Calu3 (cell line): ENCODE data around the gene NOX1. TPM values are rescaled to one million over a fixed set of nuclear protein-coding genes. Genes with fewer than 3 reads are reported as not detected.
"Not testable (repeated sequence)": the region's sequence is repeated elsewhere in the genome, so short reads cannot be mapped to it uniquely, and the experiment has no call there.

Experiments
- BruUV-seq: library from RNA; stranded (reverse); fragments of 400-500 nt; replicated peaks from 2 replicates; lab custom pipeline; 2021; lab: Mats Ljungman, UMichigan
- CTCF ChIA-PET: fragments of 300-600 bp; sonication (Branson Sonifier 250); formaldehyde crosslinking; loops from one replicate; lab custom pipeline; 2022; ENCODE audit warnings: antibody characterized with exemption; lab: Charles Lee
- DNase-seq: peaks from one replicate; pipeline ENCODE4 v3.0.0; 2022
- H3K27ac Mint-ChIP-seq: one replicate; pipeline ENCODE4 v1.8.0; 2022; ENCODE audit warnings: mixed read lengths; ENCODE audit not compliant: unreplicated experiment
- H3K27me3 Mint-ChIP-seq: one replicate; pipeline ENCODE4 v1.8.0; 2022; ENCODE audit warnings: mixed read lengths; ENCODE audit not compliant: unreplicated experiment
- H3K36me3 Mint-ChIP-seq: one replicate; pipeline ENCODE4 v1.8.0; 2022; ENCODE audit warnings: mild to moderate bottlenecking, moderate library complexity, mixed read lengths; ENCODE audit not compliant: insufficient read depth, unreplicated experiment
- H3K4me1 Mint-ChIP-seq: one replicate; pipeline ENCODE4 v1.8.0; 2022; ENCODE audit warnings: mild to moderate bottlenecking, low read depth, mixed read lengths; ENCODE audit not compliant: unreplicated experiment
- H3K4me3 Mint-ChIP-seq: one replicate; pipeline ENCODE4 v1.8.0; 2022; ENCODE audit warnings: mild to moderate bottlenecking, low read depth, moderate library complexity, mixed read lengths; ENCODE audit not compliant: unreplicated experiment
- H3K9me3 Mint-ChIP-seq: one replicate; pipeline ENCODE4 v1.8.0; 2022; ENCODE audit warnings: low read depth, mixed read lengths; ENCODE audit not compliant: unreplicated experiment
- CTCF ChIP-seq: fragments of 200-600 bp; IDR thresholded peaks from one replicate; pipeline ENCODE4 v1.8.0; 2022; ENCODE audit warnings: antibody characterized with exemption; ENCODE audit not compliant: unreplicated experiment
- intact Hi-C: fragments of 100-400 bp; cut with micrococcal nuclease; formaldehyde crosslinking; loops from one replicate; pipeline ENCODE4 v1.10.0; 2022; ENCODE audit not compliant: unreplicated experiment
- total RNA-seq: library from RNA; stranded (reverse); gene quantifications from 2 replicates; pipeline ENCODE4 v1.2.3, GENCODE V29; 2022

The NOX1 gene
- total RNA-seq, 1 experiment from 2014 or later: not detected

- Mint-ChIP-seq H3K27me3 (no peaks in the 10 kb centered on the region), H3K4me1 (peaks cover 3% of the 10 kb centered on the region), H3K9me3 (no peaks in the 10 kb centered on the region), H3K36me3 (peaks cover 25% of the 10 kb centered on the region), H3K4me3 (peak within 1 kb of the TSS; percentile 73), H3K27ac (peak within 1 kb of the TSS; percentile 84)
- TF ChIP-seq CTCF: no peak
- DNase-seq: peak; percentile 84
- CTCF ChIA-PET: interaction anchor here (0.9 to 1.0 kb wide), 2 partner anchors 52 to 88 kb away, joined by 3 read pairs; partner anchors contain the start of gene SYTL4
- BruUV-seq: no TSS peak
- intact Hi-C loops: no loop called here
Observed at GRCh38 chrX:100819837-100820666, 54.1 kb downstream of the NOX1 start, which contains the start of gene CSTF2. Gene CSTF2 (plus strand): TSS chrX:100820391. CDS start chrX:100820417, 26 bp downstream.

GRCh38 chrX:100819534-100819836 lies 54.7 kb downstream of the NOX1 start:
- TSS peak; percentile 96 for BruUV-seq
- Mint-ChIP-seq H3K4me3 (peak overlapping the region; percentile 73), H3K36me3 (peaks cover 25% of the 10 kb centered on the region), H3K4me1 (peaks cover 8% of the 10 kb centered on the region), H3K27me3 (no peaks in the 10 kb centered on the region), H3K27ac (peak overlapping the region; percentile 84), H3K9me3 (no peaks in the 10 kb centered on the region)
- no peak for TF ChIP-seq CTCF
- DNase-seq: no peak
- CTCF ChIA-PET: no interaction called here
- intact Hi-C loops: no loop called here

DNA sequence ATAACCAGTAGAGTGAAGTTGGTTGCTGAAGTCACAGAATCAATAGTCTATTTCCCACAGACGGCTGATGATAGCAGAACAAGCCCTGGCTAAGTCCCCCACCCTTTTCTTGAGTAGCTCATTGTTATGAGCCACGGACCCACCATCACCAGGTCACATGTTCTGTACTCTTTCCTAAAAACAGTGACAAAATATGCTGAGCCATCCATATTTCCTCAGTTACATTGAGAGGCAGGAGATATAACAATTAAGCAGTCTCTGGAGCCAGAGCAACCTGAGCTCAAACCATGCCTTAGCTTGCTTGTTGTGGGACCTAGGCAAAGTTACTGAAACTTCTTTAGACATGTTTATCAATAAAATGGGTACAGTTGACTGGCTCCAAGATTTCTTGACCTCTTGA lies 56.8 kb downstream of the NOX1 start:
- Mint-ChIP-seq H3K9me3 (no peaks in the 10 kb centered on the region), H3K4me3 (no peak overlapping the region), H3K27ac (no peak overlapping the region), H3K4me1 (peaks cover 16% of the 10 kb centered on the region), H3K27me3 (no peaks in the 10 kb centered on the region), H3K36me3 (peaks cover 24% of the 10 kb centered on the region)
- TF ChIP-seq CTCF: no peak
- BruUV-seq: no TSS peak
- no peak for DNase-seq
- intact Hi-C loops: no loop called here
- CTCF ChIA-PET: no interaction called here

DNA sequence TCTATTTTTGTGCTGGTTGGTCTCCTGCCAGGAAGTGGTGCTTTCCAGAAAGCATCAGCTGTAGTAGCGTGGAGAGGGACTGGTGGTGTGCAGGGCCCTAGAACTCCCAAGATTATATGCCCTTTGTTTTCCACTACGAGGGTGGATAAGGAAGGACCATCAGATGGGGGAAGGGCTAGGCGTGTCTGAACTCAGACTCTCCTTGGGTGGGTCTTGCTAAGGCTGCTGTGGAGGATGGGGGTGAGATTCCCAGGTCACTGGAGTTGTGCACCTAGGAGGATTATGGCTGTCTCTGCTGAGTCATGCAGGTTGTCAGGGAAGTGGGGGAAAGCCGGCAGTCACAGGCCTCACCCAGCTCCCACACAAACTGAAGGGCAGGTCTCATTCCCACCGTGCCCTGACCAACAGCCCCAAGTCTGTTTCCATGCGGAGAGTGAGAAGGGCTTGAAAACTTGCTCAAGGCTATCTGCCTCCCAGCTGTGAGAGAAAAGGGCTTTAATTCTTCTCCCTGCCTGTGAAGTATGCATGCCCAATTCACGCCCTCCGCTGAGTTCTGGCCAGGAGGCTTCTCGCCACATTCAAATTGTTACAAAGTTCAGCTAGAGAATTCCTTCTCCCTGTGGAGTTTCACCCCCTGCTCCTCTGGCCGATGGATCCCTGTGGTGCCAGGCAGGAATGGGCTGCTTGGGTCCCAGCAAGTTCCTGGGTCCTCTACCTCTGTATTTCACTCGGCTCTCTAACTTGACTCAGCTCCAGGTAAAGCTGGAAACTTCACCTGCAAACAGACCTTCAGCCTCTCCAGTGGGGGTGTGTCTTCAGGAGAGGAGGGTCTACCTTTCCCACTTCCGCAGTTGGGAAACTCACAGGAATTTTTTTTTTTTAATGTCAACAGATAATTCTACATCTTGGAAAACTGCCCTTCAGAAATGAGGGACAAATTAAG lies 61.7 kb downstream of the NOX1 start:
- H3K36me3 Mint-ChIP-seq: peaks cover 21% of the 10 kb centered on the region
- TSS peak; percentile 35 for BruUV-seq
- peak; percentile 23 for DNase-seq
- intact Hi-C loops: no loop called here
- peaks cover 7% of the 10 kb centered on the region for H3K9me3 Mint-ChIP-seq
- no peak for TF ChIP-seq CTCF
- CTCF ChIA-PET: interaction anchor here (1.2 kb wide), 1 partner anchor 44 kb away, joined by 3 read pairs; no protein-coding TSS in a partner anchor
- peak overlapping the region; percentile 65 for H3K4me3 Mint-ChIP-seq
- peak overlapping the region; percentile 96 for H3K27ac Mint-ChIP-seq
- peaks cover 55% of the 10 kb centered on the region for H3K4me1 Mint-ChIP-seq
- H3K27me3 Mint-ChIP-seq: no peaks in the 10 kb centered on the region

DNA sequence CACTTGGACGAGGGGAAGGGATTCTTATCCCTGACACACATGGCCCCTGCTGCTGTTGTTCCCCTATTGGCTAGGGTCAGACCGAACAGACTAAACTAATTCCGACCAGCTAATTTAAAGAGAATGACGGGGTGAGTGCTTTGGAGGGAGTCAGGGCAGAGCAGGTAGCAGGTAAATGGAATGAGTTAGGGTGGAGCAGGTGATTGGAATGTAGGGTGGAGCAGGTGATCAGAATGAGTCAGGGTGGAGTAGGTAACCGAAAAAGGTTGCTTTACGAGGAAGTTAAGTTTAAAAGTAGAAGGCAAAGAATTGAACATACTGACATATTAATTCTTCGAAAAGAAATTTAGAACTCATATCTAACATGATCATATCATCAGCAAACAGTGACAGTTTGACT lies 65.9 kb downstream of the NOX1 start:
- peak overlapping the region; percentile 79 for H3K27ac Mint-ChIP-seq
- H3K36me3 Mint-ChIP-seq: peaks cover 21% of the 10 kb centered on the region
- BruUV-seq, H3K9me3 Mint-ChIP-seq, H3K27me3 Mint-ChIP-seq, intact Hi-C loops: not testable (repeated sequence)
- CTCF ChIA-PET: interaction anchor here (0.6 kb wide), 1 partner anchor 1485 kb away, joined by 3 read pairs; no protein-coding TSS in a partner anchor
- peaks cover 47% of the 10 kb centered on the region for H3K4me1 Mint-ChIP-seq
- H3K4me3 Mint-ChIP-seq: peak overlapping the region; percentile 33
- DNase-seq: peak; percentile 36
